Activated naive CD4-positive, alpha-beta T cell treated with anti-CD3 and anti-CD28 coated beads for 36 hours (primary cell): Measurements from ENCODE around the gene F2RL2. TPM values are rescaled to one million over a fixed set of nuclear protein-coding genes. Genes with fewer than 3 reads are reported as not detected.

Experiments
- CTCF ChIA-PET: fragments of 350-600 bp; sonication (Branson Sonifier 250); formaldehyde crosslinking; loops from one replicate; lab custom pipeline; 2021; ENCODE audit warnings: antibody characterized with exemption; lab: Charles Lee
- DNase-seq: peaks from one replicate; pipeline ENCODE4 v3.0.0-alpha.2; 2020
- H3K27ac Mint-ChIP-seq: one replicate; pipeline ENCODE4 v1.8.0; 2021; ENCODE audit warnings: mild to moderate bottlenecking, mixed read lengths
- H3K27me3 Mint-ChIP-seq: one replicate; pipeline ENCODE4 v1.8.0; 2021; ENCODE audit warnings: low read depth, mixed read lengths
- H3K36me3 Mint-ChIP-seq: one replicate; pipeline ENCODE4 v1.8.0; 2021; ENCODE audit warnings: low read depth, mixed read lengths
- H3K4me1 Mint-ChIP-seq: one replicate; pipeline ENCODE4 v1.8.0; 2021; ENCODE audit warnings: low read depth, mixed read lengths
- H3K4me3 Mint-ChIP-seq: one replicate; pipeline ENCODE4 v1.8.0; 2021; ENCODE audit warnings: mild to moderate bottlenecking, moderate library complexity, mixed read lengths
- H3K9me3 Mint-ChIP-seq: one replicate; pipeline ENCODE4 v1.8.0; 2021; ENCODE audit warnings: mixed read lengths
- intact Hi-C: fragments of 100-400 bp; cut with micrococcal nuclease; formaldehyde crosslinking; loops from one replicate; pipeline ENCODE4 v1.15.1; 2023
- total RNA-seq, 2 experiments: library from RNA; stranded (reverse); gene quantifications; one replicate each; pipeline ENCODE4 v1.2.3, GENCODE V29; 2021

Gene F2RL2
- total RNA-seq, 2 experiments from 2014 or later: not detected

- H3K36me3 Mint-ChIP-seq: peaks cover 16% of the 10 kb centered on the region
- H3K4me1 Mint-ChIP-seq: peaks cover 2% of the 10 kb centered on the region
- H3K27me3 Mint-ChIP-seq: no peaks in the 10 kb centered on the region
- no peaks in the 10 kb centered on the region for H3K9me3 Mint-ChIP-seq
- intact Hi-C loops: loop anchor here (1.0 to 10.0 kb wide), 4 partner anchors 41 to 474 kb away; no protein-coding TSS in a partner anchor
- CTCF ChIA-PET: interaction anchor here (0.6 to 8.0 kb wide), 7 partner anchors 8 to 174 kb away, joined by 3 to 94 read pairs (median 4); no protein-coding TSS in a partner anchor
- H3K27ac Mint-ChIP-seq: no peak overlapping the region
- no peak overlapping the region for H3K4me3 Mint-ChIP-seq
- no peak for DNase-seq
These were observed 22.5 kb downstream of the F2RL2 start for GRCh38 chr5:76600716-76601115.

DNA sequence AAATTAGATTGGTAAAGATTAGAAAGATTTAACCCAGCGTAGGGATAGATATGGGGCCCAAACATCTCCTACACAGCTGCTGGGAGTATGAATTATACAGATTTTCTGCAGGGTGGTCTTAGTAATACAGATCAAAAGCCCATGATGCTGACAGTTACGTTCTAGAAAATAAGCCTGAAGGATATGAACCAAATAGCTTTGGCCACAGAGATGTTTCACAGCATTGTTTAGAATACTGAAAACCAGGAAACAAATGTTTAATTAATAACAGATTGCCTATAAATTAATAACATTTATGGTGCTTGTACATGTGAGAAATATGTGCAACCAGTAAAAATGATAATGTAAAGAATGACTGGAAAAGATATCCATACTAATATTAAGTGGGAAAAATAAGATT is 24.7 kb downstream of the F2RL2 start:
- DNase-seq: no peak
- CTCF ChIA-PET: interaction anchor here (0.6 to 8.0 kb wide), 4 partner anchors 42 to 247 kb away, joined by 3 to 94 read pairs (median 4); no protein-coding TSS in a partner anchor
- H3K27me3 Mint-ChIP-seq: no peaks in the 10 kb centered on the region
- no peak overlapping the region for H3K4me3 Mint-ChIP-seq
- no peaks in the 10 kb centered on the region for H3K9me3 Mint-ChIP-seq
- H3K27ac Mint-ChIP-seq: no peak overlapping the region
- no peaks in the 10 kb centered on the region for H3K4me1 Mint-ChIP-seq
- intact Hi-C loops: no loop called here
- peaks cover 15% of the 10 kb centered on the region for H3K36me3 Mint-ChIP-seq

- Mint-ChIP-seq H3K27me3 (no peaks in the 10 kb centered on the region), H3K36me3 (peaks cover 20% of the 10 kb centered on the region), H3K4me3 (no peak overlapping the region), H3K27ac (no peak overlapping the region), H3K9me3 (no peaks in the 10 kb centered on the region), H3K4me1 (no peaks in the 10 kb centered on the region)
- intact Hi-C loops: no loop called here
- DNase-seq: no peak
- CTCF ChIA-PET: interaction anchor here (1.3 kb wide), 1 partner anchor 179 kb away, joined by 4 read pairs; no protein-coding TSS in a partner anchor
These were observed 27.3 kb downstream of the F2RL2 start for GRCh38 chr5:76595755-76596481.

GRCh38 chr5:76594107-76594506 is 29.1 kb downstream of the F2RL2 start:
- no peak overlapping the region for H3K27ac Mint-ChIP-seq
- H3K4me1 Mint-ChIP-seq: no peaks in the 10 kb centered on the region
- H3K4me3 Mint-ChIP-seq: no peak overlapping the region
- intact Hi-C loops: no loop called here
- DNase-seq: no peak
- CTCF ChIA-PET: no interaction called here
- no peaks in the 10 kb centered on the region for H3K9me3 Mint-ChIP-seq
- H3K27me3 Mint-ChIP-seq: no peaks in the 10 kb centered on the region
- H3K36me3 Mint-ChIP-seq: peaks cover 20% of the 10 kb centered on the region

- no peaks in the 10 kb centered on the region for H3K27me3 Mint-ChIP-seq
- no peaks in the 10 kb centered on the region for H3K9me3 Mint-ChIP-seq
- H3K4me3 Mint-ChIP-seq: no peak overlapping the region
- H3K4me1 Mint-ChIP-seq: no peaks in the 10 kb centered on the region
- DNase-seq: no peak
- intact Hi-C loops: no loop called here
- H3K36me3 Mint-ChIP-seq: peaks cover 20% of the 10 kb centered on the region
- CTCF ChIA-PET: interaction anchor here (0.9 kb wide), 1 partner anchor 9 kb away, joined by 4 read pairs; no protein-coding TSS in a partner anchor
- H3K27ac Mint-ChIP-seq: no peak overlapping the region
These were observed 30.5 kb downstream of the F2RL2 start for GRCh38 chr5:76592692-76593091.

GRCh38 chr5:76591366-76591765 is 31.8 kb downstream of the F2RL2 start:
- DNase-seq: no peak
- Mint-ChIP-seq H3K27ac (no peak overlapping the region), H3K36me3 (peaks cover 18% of the 10 kb centered on the region), H3K4me3 (no peak overlapping the region), H3K27me3 (no peaks in the 10 kb centered on the region), H3K4me1 (no peaks in the 10 kb centered on the region), H3K9me3 (no peaks in the 10 kb centered on the region)
- CTCF ChIA-PET: interaction anchor here (0.6 to 1.3 kb wide), 2 partner anchors 49 to 160 kb away, joined by 3 read pairs; no protein-coding TSS in a partner anchor
- intact Hi-C loops: no loop called here

DNA sequence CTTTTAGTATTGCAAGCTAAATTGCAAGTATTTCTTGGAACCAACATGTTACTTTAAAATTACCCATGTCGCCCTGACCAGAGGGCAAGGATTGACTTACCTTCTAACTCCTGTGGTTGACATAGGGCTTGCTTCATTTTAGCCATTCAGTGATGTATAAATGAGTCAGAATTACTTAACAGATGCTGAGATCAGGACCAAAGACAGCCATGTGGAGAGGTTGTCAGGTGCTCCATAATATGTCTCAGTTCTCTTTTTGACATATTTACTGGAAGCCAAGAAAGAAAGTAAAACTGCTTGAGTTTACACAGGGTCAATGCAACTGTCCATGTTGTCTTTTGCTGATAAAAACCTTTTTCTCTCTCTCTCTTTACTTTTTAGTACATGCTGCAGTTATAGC is 33.2 kb downstream of the F2RL2 start:
- Mint-ChIP-seq H3K9me3 (no peaks in the 10 kb centered on the region), H3K27me3 (no peaks in the 10 kb centered on the region), H3K4me3 (no peak overlapping the region), H3K36me3 (peaks cover 17% of the 10 kb centered on the region), H3K4me1 (no peaks in the 10 kb centered on the region), H3K27ac (no peak overlapping the region)
- CTCF ChIA-PET: interaction anchor here (1.2 kb wide), 1 partner anchor 10 kb away, joined by 4 read pairs; no protein-coding TSS in a partner anchor
- no peak for DNase-seq
- intact Hi-C loops: no loop called here

- H3K36me3 Mint-ChIP-seq: peaks cover 5% of the 10 kb centered on the region
- no peaks in the 10 kb centered on the region for H3K27me3 Mint-ChIP-seq
- no peaks in the 10 kb centered on the region for H3K9me3 Mint-ChIP-seq
- peaks cover 20% of the 10 kb centered on the region for H3K4me1 Mint-ChIP-seq
- H3K4me3 Mint-ChIP-seq: no peak overlapping the region
- DNase-seq: no peak
- no peak overlapping the region for H3K27ac Mint-ChIP-seq
- CTCF ChIA-PET: interaction anchor here (0.8 kb wide), 1 partner anchor 118 kb away, joined by 4 read pairs; no protein-coding TSS in a partner anchor
- intact Hi-C loops: loop anchor here (10.0 kb wide), 1 partner anchor 512 kb away; no protein-coding TSS in a partner anchor
These were observed 36.7 kb downstream of the F2RL2 start for GRCh38 chr5:76586531-76586930.

DNA sequence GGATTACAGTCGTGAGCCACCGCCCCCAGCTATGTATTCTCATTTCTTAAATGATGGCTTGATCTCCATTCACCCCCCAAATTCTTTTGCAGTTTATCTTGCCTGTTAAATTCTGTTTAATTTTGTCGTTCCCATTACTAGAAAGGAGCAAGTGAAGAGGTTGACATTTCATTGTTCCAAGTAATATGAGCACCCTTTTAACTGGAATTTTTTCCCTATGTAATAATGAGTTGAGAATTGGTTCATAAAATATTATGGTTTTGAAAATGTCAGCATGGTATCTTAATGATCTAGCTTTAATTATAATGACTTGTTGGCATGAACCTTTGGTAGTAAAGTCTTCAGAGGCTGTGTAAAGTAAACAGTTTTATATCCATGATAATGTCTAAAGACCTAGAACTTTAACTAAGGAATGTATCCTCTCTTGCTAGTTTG is 37.4 kb downstream of the F2RL2 start:
- intact Hi-C loops: loop anchor here (10.0 kb wide), 1 partner anchor 511 kb away; no protein-coding TSS in a partner anchor

GRCh38 chr5:76583163-76584047 is 39.8 kb downstream of the F2RL2 start:
- H3K27ac Mint-ChIP-seq: no peak overlapping the region
- peaks cover 25% of the 10 kb centered on the region for H3K4me1 Mint-ChIP-seq
- no peaks in the 10 kb centered on the region for H3K27me3 Mint-ChIP-seq
- H3K9me3 Mint-ChIP-seq: no peaks in the 10 kb centered on the region
- intact Hi-C loops: loop anchor here (1.0 to 10.0 kb wide), 2 partner anchors 245 to 509 kb away; no protein-coding TSS in a partner anchor
- DNase-seq: no peak
- CTCF ChIA-PET: interaction anchor here (0.6 to 4.0 kb wide), 20 partner anchors 10 to 1302 kb away, joined by 3 to 47 read pairs (median 4); partner anchors contain the start of gene IQGAP2
- no peak overlapping the region for H3K4me3 Mint-ChIP-seq
- H3K36me3 Mint-ChIP-seq: peaks cover 3% of the 10 kb centered on the region

More for the DNA sequence above, 37.4 kb downstream of the F2RL2 start:
- Mint-ChIP-seq H3K9me3 (no peaks in the 10 kb centered on the region), H3K4me3 (no peak overlapping the region), H3K4me1 (peaks cover 22% of the 10 kb centered on the region), H3K36me3 (peaks cover 3% of the 10 kb centered on the region), H3K27ac (no peak overlapping the region), H3K27me3 (no peaks in the 10 kb centered on the region)
- CTCF ChIA-PET: interaction anchor here (0.9 kb wide), 1 partner anchor 14 kb away, joined by 3 read pairs; no protein-coding TSS in a partner anchor
- no peak for DNase-seq

GRCh38 chr5:76582230-76583162 is 40.7 kb downstream of the F2RL2 start:
- no peak overlapping the region for H3K4me3 Mint-ChIP-seq
- intact Hi-C loops: loop anchor here (1.0 to 10.0 kb wide), 11 partner anchors 35 to 865 kb away; partner anchors contain the start of gene POC5
- H3K36me3 Mint-ChIP-seq: peaks cover 3% of the 10 kb centered on the region
- peaks cover 27% of the 10 kb centered on the region for H3K4me1 Mint-ChIP-seq
- DNase-seq: peak; percentile 65
- H3K27ac Mint-ChIP-seq: peak overlapping the region; percentile 36
- no peaks in the 10 kb centered on the region for H3K27me3 Mint-ChIP-seq
- no peaks in the 10 kb centered on the region for H3K9me3 Mint-ChIP-seq
- CTCF ChIA-PET: interaction anchor here (0.5 to 4.0 kb wide), 18 partner anchors 9 to 328 kb away, joined by 3 to 47 read pairs (median 4); partner anchors contain the start of gene IQGAP2
